ENCODE results near the gene MUS81. TPM values are rescaled to one million over a fixed set of nuclear protein-coding genes. Genes with fewer than 3 reads are reported as not detected.

MUS81 gene
- total and polyA plus RNA-seq, 2 donors (not counting 3 experiments of a cell fraction or from before 2014, with no cell fraction given): 57.9 to 76.9 TPM

- dilution Hi-C loops (cut with MboI; ENCODE audit: extremely low pct_ligation_motif_present, low sequenced_read_pairs): no loop called here
- H3K9ac ChIP-seq (replicated peaks; ENCODE audit: extremely low read depth, insufficient read depth, low read length): no peak overlapping the region
- no peaks in the 10 kb centered on the region for H3K9me1 ChIP-seq (replicated peaks; ENCODE audit: control insufficient read depth, extremely low read depth, insufficient read depth, low read length)
- no peaks in the 10 kb centered on the region for H3K27me3 ChIP-seq (ENCODE audit: control insufficient read depth in 2 of 2, insufficient read depth in 2 of 2, low read length in 2 of 2)
- DNase-seq (ENCODE audit: low read depth, low spot score): no peak
- H3K9me3 ChIP-seq (replicated peaks; ENCODE audit: control insufficient read depth, insufficient read depth, low read length): no peaks in the 10 kb centered on the region
- no peak overlapping the region for H3K4me3 ChIP-seq (replicated peaks in 1 of 3; ENCODE audit: insufficient read depth in 1 of 3, low read depth in 1 of 3, low read length in 3 of 3)
- no peak overlapping the region for H3K27ac ChIP-seq (ENCODE audit: insufficient read depth, low read depth, low read length)
- no TSS peak for BruUV-seq (replicated peaks)
- no peak overlapping the region for H3K4me2 ChIP-seq (ENCODE audit: insufficient read depth, low read length)
- ChIA-PET POLR2A (no interaction called here), CTCF (interaction anchor here (1.0 to 6.5 kb wide), 2 partner anchors 42 to 115 kb away, joined by 3 to 109 read pairs; partner anchors contain the start of gene AP5B1)
- intact Hi-C loops (cut with micrococcal nuclease): no loop called here
- no peak for TF ChIP-seq MYC (IDR thresholded peaks at IDR 0.05; ENCODE audit: low read depth, low read length)
- H4K20me1 ChIP-seq (replicated peaks; ENCODE audit: control insufficient read depth, extremely low read depth, insufficient read depth, low read length): no peaks in the 10 kb centered on the region
- no peaks in the 10 kb centered on the region for H3K36me3 ChIP-seq (ENCODE audit: control insufficient read depth in 2 of 2, extremely low read depth in 1 of 2, insufficient read depth in 2 of 2, low read length in 2 of 2)
- no peak for FAIRE-seq
- H3K4me1 ChIP-seq (ENCODE audit: control insufficient read depth, extremely low read depth, insufficient read depth, low read length): no peaks in the 10 kb centered on the region
- H3K79me2 ChIP-seq (ENCODE audit: control insufficient read depth, insufficient read depth, low read length): no peaks in the 10 kb centered on the region
- H2AFZ ChIP-seq (ENCODE audit: low read depth, low read length): no peak overlapping the region
Measured at GRCh38 chr11:65821107-65821506, 39.1 kb upstream of the MUS81 start.

DNA sequence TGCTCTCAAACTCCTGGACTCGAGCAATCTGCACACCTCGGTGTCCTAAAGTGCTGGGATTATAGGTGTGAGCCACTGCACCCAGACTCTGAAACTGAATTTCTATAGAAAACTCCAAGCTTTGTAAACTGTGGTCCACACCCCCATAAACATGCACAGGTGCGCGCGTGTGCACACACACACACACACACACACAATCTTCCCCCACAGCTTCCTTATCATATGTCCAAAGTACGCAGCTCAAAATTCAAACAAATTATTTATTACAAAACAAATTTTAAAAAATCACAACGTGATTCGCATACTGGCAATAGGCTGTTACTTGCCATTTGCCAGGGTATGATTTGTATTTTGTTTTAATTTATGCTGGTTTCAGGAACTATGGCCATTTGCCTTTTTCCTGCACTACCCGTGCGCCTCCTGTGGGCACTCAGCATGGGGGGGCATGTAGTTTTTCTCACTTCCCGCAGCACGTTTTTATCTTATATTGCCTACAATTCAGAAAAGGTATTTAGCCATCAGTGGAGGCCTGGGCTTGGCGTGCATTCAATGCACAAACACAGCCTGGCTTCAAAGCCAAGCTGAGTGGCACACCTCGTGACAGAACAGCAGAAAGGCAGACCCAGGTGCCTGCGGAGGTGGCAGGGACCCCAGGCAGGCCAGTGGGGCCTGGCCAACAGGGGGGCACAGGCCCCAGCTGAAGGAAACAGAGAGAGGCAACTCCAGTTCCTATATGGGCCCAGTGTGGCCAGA lies 37.3 kb upstream of the MUS81 start:
- ChIA-PET POLR2A (no interaction called here), CTCF (interaction anchor here (0.7 to 2.9 kb wide), 5 partner anchors 37 to 222 kb away, joined by 3 to 10 read pairs (median 7); no protein-coding TSS in a partner anchor)
- H2AFZ ChIP-seq (ENCODE audit: low read depth, low read length): no peak overlapping the region
- DNase-seq (ENCODE audit: low read depth, low spot score) (no peak), FAIRE-seq (no peak)
- no peaks in the 10 kb centered on the region for H3K4me1 ChIP-seq (ENCODE audit: control insufficient read depth, extremely low read depth, insufficient read depth, low read length)
- intact Hi-C loops (cut with micrococcal nuclease) (no loop called here), dilution Hi-C loops (cut with MboI; ENCODE audit: extremely low pct_ligation_motif_present, low sequenced_read_pairs) (no loop called here)
- H3K4me3 ChIP-seq (replicated peaks in 1 of 3; ENCODE audit: insufficient read depth in 1 of 3, low read depth in 1 of 3, low read length in 3 of 3): no peak overlapping the region
- no peak overlapping the region for H3K4me2 ChIP-seq (ENCODE audit: insufficient read depth, low read length)
- H3K9me1 ChIP-seq (replicated peaks; ENCODE audit: control insufficient read depth, extremely low read depth, insufficient read depth, low read length): no peaks in the 10 kb centered on the region
- H3K36me3 ChIP-seq (ENCODE audit: control insufficient read depth in 2 of 2, extremely low read depth in 1 of 2, insufficient read depth in 2 of 2, low read length in 2 of 2): no peaks in the 10 kb centered on the region
- H3K27ac ChIP-seq (ENCODE audit: insufficient read depth, low read depth, low read length): no peak overlapping the region
- H3K79me2 ChIP-seq (ENCODE audit: control insufficient read depth, insufficient read depth, low read length): no peaks in the 10 kb centered on the region
- no peak overlapping the region for H3K9ac ChIP-seq (replicated peaks; ENCODE audit: extremely low read depth, insufficient read depth, low read length)
- no peaks in the 10 kb centered on the region for H4K20me1 ChIP-seq (replicated peaks; ENCODE audit: control insufficient read depth, extremely low read depth, insufficient read depth, low read length)
- TF ChIP-seq MAX (IDR thresholded peaks at IDR 0.05; ENCODE audit: insufficient read depth, insufficient read length): no peak
- no peak for TF ChIP-seq JUN (IDR thresholded peaks at IDR 0.05; ENCODE audit: borderline replicate concordance, insufficient read depth, insufficient read length, low read depth)
- no peak for TF ChIP-seq POLR2AphosphoS5 (IDR thresholded peaks at IDR 0.05; ENCODE audit: insufficient read depth, low read depth, low read length)
- TF ChIP-seq FOS (IDR thresholded peaks at IDR 0.05; ENCODE audit: borderline replicate concordance, insufficient read depth, low read length): no peak
- TF ChIP-seq, protein P1, sequence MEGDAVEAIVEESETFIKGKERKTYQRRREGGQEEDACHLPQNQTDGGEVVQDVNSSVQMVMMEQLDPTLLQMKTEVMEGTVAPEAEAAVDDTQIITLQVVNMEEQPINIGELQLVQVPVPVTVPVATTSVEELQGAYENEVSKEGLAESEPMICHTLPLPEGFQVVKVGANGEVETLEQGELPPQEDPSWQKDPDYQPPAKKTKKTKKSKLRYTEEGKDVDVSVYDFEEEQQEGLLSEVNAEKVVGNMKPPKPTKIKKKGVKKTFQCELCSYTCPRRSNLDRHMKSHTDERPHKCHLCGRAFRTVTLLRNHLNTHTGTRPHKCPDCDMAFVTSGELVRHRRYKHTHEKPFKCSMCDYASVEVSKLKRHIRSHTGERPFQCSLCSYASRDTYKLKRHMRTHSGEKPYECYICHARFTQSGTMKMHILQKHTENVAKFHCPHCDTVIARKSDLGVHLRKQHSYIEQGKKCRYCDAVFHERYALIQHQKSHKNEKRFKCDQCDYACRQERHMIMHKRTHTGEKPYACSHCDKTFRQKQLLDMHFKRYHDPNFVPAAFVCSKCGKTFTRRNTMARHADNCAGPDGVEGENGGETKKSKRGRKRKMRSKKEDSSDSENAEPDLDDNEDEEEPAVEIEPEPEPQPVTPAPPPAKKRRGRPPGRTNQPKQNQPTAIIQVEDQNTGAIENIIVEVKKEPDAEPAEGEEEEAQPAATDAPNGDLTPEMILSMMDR (IDR thresholded peaks at IDR 0.05; ENCODE audit: extremely low read depth in 1 of 2, insufficient read depth in 1 of 2, low read depth in 1 of 2, low read length in 2 of 2): no peak
- TF ChIP-seq EZH2 (IDR thresholded peaks at IDR 0.05; ENCODE audit: borderline replicate concordance, low read depth, low read length, severe bottlenecking): no peak
- no peak for TF ChIP-seq POLR2A (IDR thresholded peaks at IDR 0.05; ENCODE audit: low read depth, low read length)
- TF ChIP-seq GATA2 (IDR thresholded peaks at IDR 0.05; ENCODE audit: insufficient read depth, insufficient read length, low read depth, low read length): no peak
- no peak for TF ChIP-seq MYC (IDR thresholded peaks at IDR 0.05; ENCODE audit: low read depth, low read length)
- peaks cover 0 to 2% of the 10 kb centered on the region in 2 experiments for H3K27me3 ChIP-seq (ENCODE audit: control insufficient read depth in 2 of 2, insufficient read depth in 2 of 2, low read length in 2 of 2)
- no peaks in the 10 kb centered on the region for H3K9me3 ChIP-seq (replicated peaks; ENCODE audit: control insufficient read depth, insufficient read depth, low read length)
- no TSS peak for BruUV-seq (replicated peaks)

Data from endothelial cell of umbilical vein (primary cell).